Gastroesophageal sphincter (tissue), 3 donors: Measurements from ENCODE around the gene ADARB1.

Experiments
- CTCF ChIP-seq, 4 experiments: fragments of 200-600 bp in 2 of 4; fragments of 450-650 bp in 2 of 4; sonication (generic) in 1 of 4; IDR thresholded peaks; one replicate each; pipeline ENCODE4 v1.5.1; 2017 to 2019; ENCODE audit warnings: antibody characterized with exemption in 4 of 4, mild to moderate bottlenecking in 2 of 4, moderate library complexity in 2 of 4
- EP300 ChIP-seq: sonication (generic); formaldehyde crosslinking; IDR thresholded peaks from one replicate; pipeline ENCODE4 v1.6.1; 2017; ENCODE audit warnings: antibody characterized with exemption, mild to moderate bottlenecking
- POLR2A ChIP-seq, 2 donors: fragments of 450-650 bp; IDR thresholded peaks; one replicate each; pipeline ENCODE4 v1.6.1; 2017; ENCODE audit warnings: antibody characterized with exemption in 2 of 2, mild to moderate bottlenecking in 2 of 2, moderate library complexity in 1 of 2
- POLR2AphosphoS5 ChIP-seq: sonication (generic); formaldehyde crosslinking; IDR thresholded peaks from one replicate; pipeline ENCODE4 v1.6.1; 2017; ENCODE audit warnings: antibody characterized with exemption

DNA sequence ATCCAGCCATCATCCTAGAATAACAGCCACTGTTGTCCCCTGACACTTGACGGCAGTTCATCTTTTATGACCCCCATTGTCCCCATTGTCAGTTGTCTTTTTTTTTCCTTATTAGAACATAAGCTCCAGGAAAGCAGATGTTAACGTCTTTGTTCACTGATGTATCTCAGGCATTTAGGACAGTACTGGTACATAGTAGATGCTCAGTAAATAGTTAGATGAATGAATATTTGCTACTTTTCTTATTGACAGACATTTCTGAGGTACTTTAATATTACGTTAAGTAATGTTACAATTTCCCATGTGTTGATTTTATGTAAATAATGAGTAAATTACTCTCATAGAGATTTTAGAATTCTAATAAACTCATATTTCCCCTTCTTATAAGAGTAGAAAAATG lies 69.5 kb downstream of the ADARB1 start:
- TF ChIP-seq POLR2A (IDR thresholded peaks at IDR 0.05), result no peak
- no peak for TF ChIP-seq CTCF (IDR thresholded peaks at IDR 0.05)
- TF ChIP-seq EP300, result no peak
- no peak for TF ChIP-seq POLR2AphosphoS5
